ENCODE measurements around the gene ABCA9. TPM values are rescaled to one million over a fixed set of nuclear protein-coding genes. Genes with fewer than 3 reads are reported as not detected.

The ABCA9 gene
- polyA plus RNA-seq, 3 donors = 0.02 to 0.49 TPM; not detected in 1

GRCh38 chr17:69042308-69042707 is 18.4 kb downstream of the ABCA9 start:
- H3K27ac ChIP-seq (ENCODE audit: low read depth in 1 of 2, low read length in 2 of 2) = no peak overlapping the region
- H3K9me3 ChIP-seq (replicated peaks in 1 of 2; ENCODE audit: control insufficient read depth in 1 of 2, insufficient read depth in 1 of 2, low read length in 2 of 2) = peaks cover 0 to 2% of the 10 kb centered on the region in 2 donors
- H3K9ac ChIP-seq (ENCODE audit: insufficient read depth, low read length, poor library complexity, severe bottlenecking) = no peak overlapping the region
- no peaks in the 10 kb centered on the region for H4K20me1 ChIP-seq (ENCODE audit: insufficient read depth, low read length)
- Mint-ChIP-seq H3K27me3 (ENCODE audit: low read depth in 3 of 3) (peaks cover 0 to 2% (median 2%) of the 10 kb centered on the region in 3 donors), H3K9me3 (peaks cover 9 to 16% (median 11%) of the 10 kb centered on the region in 7 donors), H3K27ac (no peak overlapping the region), H3K4me3 (no peak overlapping the region), H3K36me3 (peaks cover 7 to 9% of the 10 kb centered on the region in 2 donors), H3K4me1 (peaks cover 18% of the 10 kb centered on the region)
- H3K36me3 ChIP-seq (replicated peaks in 1 of 2; ENCODE audit: control insufficient read depth in 1 of 2, insufficient read depth in 2 of 2, low read length in 2 of 2) = no peaks in the 10 kb centered on the region
- intact Hi-C loops (cut with micrococcal nuclease) = no loop called here
- no peak for TF ChIP-seq CTCF (IDR thresholded peaks at IDR 0.05)
- no peaks in the 10 kb centered on the region for H3K27me3 ChIP-seq (ENCODE audit: control insufficient read depth in 2 of 2, insufficient read depth in 2 of 2, low read length in 2 of 2)
- H3K4me1 ChIP-seq (ENCODE audit: control insufficient read depth in 1 of 2, insufficient read depth in 2 of 2, low read length in 2 of 2) = peaks cover 14 to 16% of the 10 kb centered on the region in 2 donors
- DNase-seq = no peak
- no peak overlapping the region for H2AFZ ChIP-seq (ENCODE audit: insufficient read depth, low read depth, low read length, poor library complexity, severe bottlenecking)
- H3K79me2 ChIP-seq (ENCODE audit: insufficient read depth, low read length) = no peaks in the 10 kb centered on the region
- WGBS (ENCODE audit: insufficient coverage) = no CpG with 5 or more reads among the region's 5 CpGs
- no peak overlapping the region for H3K4me2 ChIP-seq (replicated peaks; ENCODE audit: extremely low read depth, low read length, poor library complexity, severe bottlenecking)
- no peak overlapping the region for H3K4me3 ChIP-seq (replicated peaks in 1 of 3; ENCODE audit: low read depth in 2 of 3, low read length in 3 of 3)

- H3K4me2 ChIP-seq (replicated peaks; ENCODE audit: extremely low read depth, low read length, poor library complexity, severe bottlenecking) = no peak overlapping the region
- DNase-seq = no peak
- intact Hi-C loops (cut with micrococcal nuclease) = no loop called here
- no peak overlapping the region for H3K9ac ChIP-seq (ENCODE audit: insufficient read depth, low read length, poor library complexity, severe bottlenecking)
- no peaks in the 10 kb centered on the region for H3K36me3 ChIP-seq (replicated peaks in 1 of 2; ENCODE audit: control insufficient read depth in 1 of 2, insufficient read depth in 2 of 2, low read length in 2 of 2)
- no peak overlapping the region for H3K27ac Mint-ChIP-seq
- no peaks in the 10 kb centered on the region for H3K9me3 ChIP-seq (replicated peaks in 1 of 2; ENCODE audit: control insufficient read depth in 1 of 2, insufficient read depth in 1 of 2, low read length in 2 of 2)
- peaks cover 0 to 7% (median 2%) of the 10 kb centered on the region in 7 donors for H3K9me3 Mint-ChIP-seq
- no peak overlapping the region for H3K4me3 ChIP-seq (replicated peaks in 1 of 3; ENCODE audit: low read depth in 2 of 3, low read length in 3 of 3)
- TF ChIP-seq CTCF (IDR thresholded peaks at IDR 0.05) = no peak
- H2AFZ ChIP-seq (ENCODE audit: insufficient read depth, low read depth, low read length, poor library complexity, severe bottlenecking) = peak overlapping the region; percentile 6
- no peaks in the 10 kb centered on the region for H3K79me2 ChIP-seq (ENCODE audit: insufficient read depth, low read length)
- WGBS (ENCODE audit: insufficient coverage) = 83% methylated on average over 1 of the region's 3 CpGs
- no peak overlapping the region for H3K4me3 Mint-ChIP-seq
- H3K4me1 ChIP-seq (ENCODE audit: control insufficient read depth in 1 of 2, insufficient read depth in 2 of 2, low read length in 2 of 2) = peaks cover 5% of the 10 kb centered on the region in 2 donors
- peaks cover 0 to 2% (median 0%) of the 10 kb centered on the region in 3 donors for H3K27me3 Mint-ChIP-seq (ENCODE audit: low read depth in 3 of 3)
- H3K4me1 Mint-ChIP-seq = peaks cover 6% of the 10 kb centered on the region
- H4K20me1 ChIP-seq (ENCODE audit: insufficient read depth, low read length) = no peaks in the 10 kb centered on the region
- H3K27me3 ChIP-seq (ENCODE audit: control insufficient read depth in 2 of 2, insufficient read depth in 2 of 2, low read length in 2 of 2) = no peaks in the 10 kb centered on the region
- no peak overlapping the region for H3K27ac ChIP-seq (ENCODE audit: low read depth in 1 of 2, low read length in 2 of 2)
- H3K36me3 Mint-ChIP-seq = no peaks in the 10 kb centered on the region
Measured at GRCh38 chr17:69031839-69032238, 28.9 kb downstream of the ABCA9 start.

All from CD14-positive monocyte (primary cell).